DND-41 (cell line): ENCODE data around the gene OR8S1.
"Not testable (repeated sequence)": the region's sequence is repeated elsewhere in the genome, so short reads cannot be mapped to it uniquely, and the experiment has no call there.

Source experiments
- CTCF ChIP-seq: IDR thresholded peaks from 2 replicates; pipeline ENCODE4 v1.5.1; 2012; ENCODE audit warnings: borderline replicate concordance, low read length, moderate library complexity, mild to moderate bottlenecking; ENCODE audit not compliant: poor library complexity, severe bottlenecking; ENCODE audit errors: extremely low read depth
- EZH2 ChIP-seq: IDR thresholded peaks from 3 replicates; pipeline ENCODE4 v1.6.1; 2012; ENCODE audit warnings: borderline replicate concordance, low read depth, mild to moderate bottlenecking, moderate library complexity, low read length, inconsistent platforms; ENCODE audit not compliant: severe bottlenecking

- TF ChIP-seq CTCF, EZH2: not testable (repeated sequence)
Observed at GRCh38 chr12:48506836-48507235, 18.6 kb upstream of the OR8S1 start.
